ENCODE results near the gene FREM1.
A peak's percentile ranks its signal among the peaks of the same experiment; 100 is the strongest.

The FREM1 gene

GRCh38 chr9:14761584-14761983 lies 148.6 kb downstream of the FREM1 start:
- no peak for DNase-seq (ENCODE audit: low spot score)

GRCh38 chr9:14760060-14760459 lies 150.2 kb downstream of the FREM1 start:
- DNase-seq (ENCODE audit: low spot score), result no peak

- no peak for DNase-seq (ENCODE audit: low spot score)
Observed at GRCh38 chr9:14756291-14756690, 153.9 kb downstream of the FREM1 start.

- DNase-seq (ENCODE audit: low spot score), result no peak
Observed at GRCh38 chr9:14752871-14753270, 157.4 kb downstream of the FREM1 start.

GRCh38 chr9:14752271-14752670 lies 158.0 kb downstream of the FREM1 start:
- DNase-seq (ENCODE audit: low spot score), result no peak

- DNase-seq (ENCODE audit: low spot score), result peak; percentile 20
Observed at GRCh38 chr9:14750821-14751220, 159.4 kb downstream of the FREM1 start.

- DNase-seq (ENCODE audit: low spot score), result no peak
Observed at GRCh38 chr9:14749741-14750211, 160.5 kb downstream of the FREM1 start.

- no peak for DNase-seq (ENCODE audit: low spot score)
Observed at GRCh38 chr9:14748373-14748772, 161.9 kb downstream of the FREM1 start.

- DNase-seq (ENCODE audit: low spot score), result peak; percentile 59
Observed at GRCh38 chr9:14747111-14747510, 163.1 kb downstream of the FREM1 start.

GRCh38 chr9:14746626-14747025 lies 163.6 kb downstream of the FREM1 start:
- no peak for DNase-seq (ENCODE audit: low spot score)

- DNase-seq (ENCODE audit: low spot score), result no peak
Observed at GRCh38 chr9:14744768-14745167, 165.5 kb downstream of the FREM1 start.

- no peak for DNase-seq (ENCODE audit: low spot score)
Observed at GRCh38 chr9:14741369-14741768, 168.9 kb downstream of the FREM1 start.

- DNase-seq (ENCODE audit: low spot score), result no peak
Observed at GRCh38 chr9:14733133-14733532, 177.1 kb downstream of the FREM1 start.

GRCh38 chr9:14731294-14731981 lies 178.8 kb downstream of the FREM1 start:
- DNase-seq (ENCODE audit: low spot score), result no peak

GRCh38 chr9:14730461-14730898 lies 179.7 kb downstream of the FREM1 start:
- DNase-seq (ENCODE audit: low spot score), result no peak

- DNase-seq (ENCODE audit: low spot score), result no peak
Observed at GRCh38 chr9:14723301-14723700, 186.9 kb downstream of the FREM1 start.

- DNase-seq (ENCODE audit: low spot score), result no peak
Observed at GRCh38 chr9:14722391-14723035, 187.7 kb downstream of the FREM1 start, which contains the start of gene CER1. Gene CER1 (minus strand): TSS chr9:14722733. CDS start chr9:14722672, 61 bp downstream.

- no peak for DNase-seq (ENCODE audit: low spot score)
Observed at GRCh38 chr9:14719231-14719923, 190.9 kb downstream of the FREM1 start.

- no peak for DNase-seq (ENCODE audit: low spot score)
Observed at GRCh38 chr9:14715102-14715501, 195.1 kb downstream of the FREM1 start.

- DNase-seq (ENCODE audit: low spot score), result no peak
Observed at GRCh38 chr9:14713187-14713767, 197.0 kb downstream of the FREM1 start.

GRCh38 chr9:14710804-14711203 lies 199.4 kb downstream of the FREM1 start:
- peak; percentile 47 for DNase-seq (ENCODE audit: low spot score)

GRCh38 chr9:14706530-14707140 lies 203.6 kb downstream of the FREM1 start:
- no peak for DNase-seq (ENCODE audit: low spot score)
